ENCODE data around the gene HOXB1.
"Not testable (repeated sequence)": the region's sequence is repeated elsewhere in the genome, so short reads cannot be mapped to it uniquely, and the experiment has no call there.

The HOXB1 gene

GRCh38 chr17:48509708-48510107 lies 21.1 kb downstream of the HOXB1 start:
- not testable (repeated sequence) for H3K27me3 ChIP-seq (ENCODE audit: low read depth, low read length); H3K36me3 ChIP-seq (ENCODE audit: control insufficient read depth in 1 of 2, insufficient read depth in 2 of 2, low read length in 2 of 2); H3K4me3 ChIP-seq (ENCODE audit: low read depth in 1 of 2, low read length in 2 of 2); H3K9me3 ChIP-seq (ENCODE audit: control insufficient read depth in 1 of 2, low read length in 2 of 2); H3K27ac ChIP-seq (ENCODE audit: low read length)
- H3K4me1 ChIP-seq (ENCODE audit: control insufficient read depth in 1 of 2, insufficient read depth in 2 of 2, low read length in 2 of 2): peaks cover 0 to 13% of the 10 kb centered on the region in 2 donors

DNA sequence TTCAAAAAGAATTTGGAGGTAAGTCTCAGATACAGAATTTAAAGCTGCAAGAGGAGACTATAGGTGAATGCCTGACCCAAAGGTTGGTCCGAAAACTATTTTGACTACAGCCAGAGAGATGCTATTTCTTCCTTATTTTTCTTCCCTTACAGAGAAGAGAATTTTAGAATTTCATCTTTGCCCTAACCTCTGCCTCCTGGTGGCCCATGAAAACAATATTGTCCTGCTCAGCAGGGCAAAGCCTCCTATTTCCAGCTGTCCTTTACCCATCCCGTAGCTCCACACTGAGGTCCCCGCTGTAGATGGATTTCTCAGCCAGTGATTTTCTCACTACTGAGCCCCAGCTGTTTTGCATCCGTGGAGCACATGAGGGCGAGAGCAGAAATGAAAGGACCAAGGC lies 24.6 kb downstream of the HOXB1 start:
- Histone ChIP-seq H3K27ac (ENCODE audit: low read length) (peak overlapping the region; percentile 32), H3K27me3 (ENCODE audit: low read depth, low read length) (no peaks in the 10 kb centered on the region), H3K36me3 (ENCODE audit: control insufficient read depth in 1 of 2, insufficient read depth in 2 of 2, low read length in 2 of 2) (no peaks in the 10 kb centered on the region), H3K9me3 (ENCODE audit: control insufficient read depth in 1 of 2, low read length in 2 of 2) (no peaks in the 10 kb centered on the region), H3K4me1 (ENCODE audit: control insufficient read depth in 1 of 2, insufficient read depth in 2 of 2, low read length in 2 of 2) (peaks cover 0 to 37% of the 10 kb centered on the region in 2 donors), H3K4me3 (ENCODE audit: low read depth in 1 of 2, low read length in 2 of 2) (no peak overlapping the region)

DNA sequence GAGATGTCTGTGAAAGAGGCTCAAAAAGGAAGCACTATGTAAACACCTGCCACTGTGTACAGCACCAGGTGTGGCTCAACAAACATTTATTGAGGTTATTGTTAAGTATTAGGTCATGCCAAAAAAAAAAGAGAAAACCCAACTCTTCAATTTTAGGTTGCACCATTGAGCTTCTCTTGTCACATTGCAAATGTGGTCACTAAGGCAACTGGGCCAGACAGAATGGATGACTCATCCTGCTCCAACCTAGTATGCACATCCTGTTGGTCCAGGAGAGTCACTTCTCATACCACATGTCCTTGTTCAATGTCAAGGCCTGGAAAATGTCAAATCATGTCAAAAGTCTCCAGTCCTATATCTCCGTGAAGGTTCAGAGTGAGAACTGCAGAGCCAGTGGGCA lies 25.0 kb downstream of the HOXB1 start:
- H3K4me1 ChIP-seq (ENCODE audit: control insufficient read depth in 1 of 2, insufficient read depth in 2 of 2, low read length in 2 of 2): peaks cover 0 to 42% of the 10 kb centered on the region in 2 donors
- peak overlapping the region; percentile 32 for H3K27ac ChIP-seq (ENCODE audit: low read length)
- no peak overlapping the region for H3K4me3 ChIP-seq (ENCODE audit: low read depth in 1 of 2, low read length in 2 of 2)
- no peaks in the 10 kb centered on the region for H3K9me3 ChIP-seq (ENCODE audit: control insufficient read depth in 1 of 2, low read length in 2 of 2)
- no peaks in the 10 kb centered on the region for H3K36me3 ChIP-seq (ENCODE audit: control insufficient read depth in 1 of 2, insufficient read depth in 2 of 2, low read length in 2 of 2)
- no peaks in the 10 kb centered on the region for H3K27me3 ChIP-seq (ENCODE audit: low read depth, low read length)

DNA sequence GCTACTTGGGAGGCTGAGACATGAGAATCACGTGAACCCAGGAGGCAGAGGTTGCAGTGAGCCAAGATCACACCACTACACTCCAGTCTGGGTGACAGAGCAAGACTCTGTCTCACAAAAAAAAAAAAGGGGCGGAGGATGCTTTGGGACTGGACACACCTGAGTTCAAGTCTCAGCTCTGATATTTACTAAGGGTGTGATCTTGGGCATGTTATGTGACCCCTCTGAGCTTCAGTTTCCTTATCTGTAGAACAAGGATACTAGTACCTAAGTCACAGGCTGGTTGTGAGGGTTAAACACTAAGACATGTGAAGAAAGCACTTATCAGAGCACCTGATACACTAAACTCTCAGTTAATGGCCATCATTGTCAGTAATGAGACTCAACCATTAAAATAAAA lies 25.9 kb downstream of the HOXB1 start:
- Histone ChIP-seq H3K27me3 (ENCODE audit: low read depth, low read length) (no peaks in the 10 kb centered on the region), H3K4me1 (ENCODE audit: control insufficient read depth in 1 of 2, insufficient read depth in 2 of 2, low read length in 2 of 2) (peaks cover 4 to 43% of the 10 kb centered on the region in 2 donors)

GRCh38 chr17:48503747-48504146 lies 27.1 kb downstream of the HOXB1 start:
- H3K4me1 ChIP-seq (ENCODE audit: control insufficient read depth in 1 of 2, insufficient read depth in 2 of 2, low read length in 2 of 2): peaks cover 4 to 43% of the 10 kb centered on the region in 2 donors
- no peak overlapping the region for H3K4me3 ChIP-seq (ENCODE audit: low read depth in 1 of 2, low read length in 2 of 2)
- H3K27me3 ChIP-seq (ENCODE audit: low read depth, low read length): no peaks in the 10 kb centered on the region
- peak overlapping the region; percentile 32 for H3K27ac ChIP-seq (ENCODE audit: low read length)
- H3K9me3 ChIP-seq (ENCODE audit: control insufficient read depth in 1 of 2, low read length in 2 of 2): no peaks in the 10 kb centered on the region
- no peaks in the 10 kb centered on the region for H3K36me3 ChIP-seq (ENCODE audit: control insufficient read depth in 1 of 2, insufficient read depth in 2 of 2, low read length in 2 of 2)

More for the DNA sequence above, 25.9 kb downstream of the HOXB1 start:
- no peak overlapping the region for H3K4me3 ChIP-seq (ENCODE audit: low read depth in 1 of 2, low read length in 2 of 2)
- H3K36me3 ChIP-seq (ENCODE audit: control insufficient read depth in 1 of 2, insufficient read depth in 2 of 2, low read length in 2 of 2): no peaks in the 10 kb centered on the region
- H3K9me3 ChIP-seq (ENCODE audit: control insufficient read depth in 1 of 2, low read length in 2 of 2): no peaks in the 10 kb centered on the region
- no peak overlapping the region for H3K27ac ChIP-seq (ENCODE audit: low read length)

DNA sequence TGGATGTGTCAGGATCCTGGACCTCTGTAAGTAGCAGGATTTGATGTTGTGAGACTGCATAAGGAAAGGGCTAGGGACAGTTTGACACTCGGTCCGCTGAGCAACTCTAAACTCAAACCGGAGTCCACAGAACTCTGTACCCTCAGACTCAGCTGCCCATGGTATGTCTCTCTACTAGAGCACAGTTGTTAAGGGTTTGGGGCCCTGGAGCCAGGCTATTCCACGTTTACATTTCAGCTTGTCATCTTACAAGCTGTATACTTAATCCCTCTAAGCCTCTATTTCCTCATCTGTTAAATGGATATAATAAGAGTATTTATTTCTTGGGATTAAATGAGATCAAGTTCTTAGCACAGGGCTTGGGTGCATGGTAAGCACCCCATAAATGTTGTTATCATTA lies 27.9 kb downstream of the HOXB1 start:
- Histone ChIP-seq H3K27ac (ENCODE audit: low read length) (peak overlapping the region; percentile 35), H3K27me3 (ENCODE audit: low read depth, low read length) (no peaks in the 10 kb centered on the region), H3K9me3 (ENCODE audit: control insufficient read depth in 1 of 2, low read length in 2 of 2) (no peaks in the 10 kb centered on the region), H3K4me3 (ENCODE audit: low read depth in 1 of 2, low read length in 2 of 2) (no peak overlapping the region), H3K36me3 (ENCODE audit: control insufficient read depth in 1 of 2, insufficient read depth in 2 of 2, low read length in 2 of 2) (no peaks in the 10 kb centered on the region), H3K4me1 (ENCODE audit: control insufficient read depth in 1 of 2, insufficient read depth in 2 of 2, low read length in 2 of 2) (peaks cover 4 to 50% of the 10 kb centered on the region in 2 donors)

DNA sequence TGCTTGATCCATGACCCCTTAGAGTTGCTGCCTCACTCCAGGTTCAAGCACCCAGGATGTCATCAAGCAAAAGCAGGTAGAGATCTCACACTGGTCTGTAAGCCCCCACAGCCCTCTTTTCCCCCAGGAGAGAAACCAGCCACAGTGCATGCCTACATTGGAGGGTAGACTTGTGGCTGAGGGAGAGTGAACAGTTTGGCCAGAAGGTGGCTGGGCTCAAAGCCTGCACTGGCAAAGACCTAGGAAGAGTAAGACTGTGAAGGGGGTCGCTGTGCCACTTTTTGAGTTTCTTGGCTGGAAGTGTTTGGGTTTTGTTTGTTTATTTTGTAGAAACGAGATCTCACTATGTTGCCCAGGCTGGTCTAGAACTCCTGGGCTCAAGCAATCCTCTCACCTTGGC lies 28.5 kb downstream of the HOXB1 start:
- Histone ChIP-seq H3K27ac (ENCODE audit: low read length) (no peak overlapping the region), H3K4me1 (ENCODE audit: control insufficient read depth in 1 of 2, insufficient read depth in 2 of 2, low read length in 2 of 2) (peaks cover 4 to 50% of the 10 kb centered on the region in 2 donors), H3K27me3 (ENCODE audit: low read depth, low read length) (no peaks in the 10 kb centered on the region), H3K4me3 (ENCODE audit: low read depth in 1 of 2, low read length in 2 of 2) (no peak overlapping the region), H3K9me3 (ENCODE audit: control insufficient read depth in 1 of 2, low read length in 2 of 2) (no peaks in the 10 kb centered on the region), H3K36me3 (ENCODE audit: control insufficient read depth in 1 of 2, insufficient read depth in 2 of 2, low read length in 2 of 2) (no peaks in the 10 kb centered on the region)

- Histone ChIP-seq H3K27ac (ENCODE audit: low read length) (peak overlapping the region; percentile 47), H3K9me3 (ENCODE audit: control insufficient read depth in 1 of 2, low read length in 2 of 2) (no peaks in the 10 kb centered on the region), H3K27me3 (ENCODE audit: low read depth, low read length) (no peaks in the 10 kb centered on the region), H3K4me1 (ENCODE audit: control insufficient read depth in 1 of 2, insufficient read depth in 2 of 2, low read length in 2 of 2) (peaks cover 4 to 46% of the 10 kb centered on the region in 2 donors), H3K4me3 (ENCODE audit: low read depth in 1 of 2, low read length in 2 of 2) (no peak overlapping the region), H3K36me3 (ENCODE audit: control insufficient read depth in 1 of 2, insufficient read depth in 2 of 2, low read length in 2 of 2) (no peaks in the 10 kb centered on the region)
These were observed 30.1 kb downstream of the HOXB1 start for GRCh38 chr17:48500435-48501426.

DNA sequence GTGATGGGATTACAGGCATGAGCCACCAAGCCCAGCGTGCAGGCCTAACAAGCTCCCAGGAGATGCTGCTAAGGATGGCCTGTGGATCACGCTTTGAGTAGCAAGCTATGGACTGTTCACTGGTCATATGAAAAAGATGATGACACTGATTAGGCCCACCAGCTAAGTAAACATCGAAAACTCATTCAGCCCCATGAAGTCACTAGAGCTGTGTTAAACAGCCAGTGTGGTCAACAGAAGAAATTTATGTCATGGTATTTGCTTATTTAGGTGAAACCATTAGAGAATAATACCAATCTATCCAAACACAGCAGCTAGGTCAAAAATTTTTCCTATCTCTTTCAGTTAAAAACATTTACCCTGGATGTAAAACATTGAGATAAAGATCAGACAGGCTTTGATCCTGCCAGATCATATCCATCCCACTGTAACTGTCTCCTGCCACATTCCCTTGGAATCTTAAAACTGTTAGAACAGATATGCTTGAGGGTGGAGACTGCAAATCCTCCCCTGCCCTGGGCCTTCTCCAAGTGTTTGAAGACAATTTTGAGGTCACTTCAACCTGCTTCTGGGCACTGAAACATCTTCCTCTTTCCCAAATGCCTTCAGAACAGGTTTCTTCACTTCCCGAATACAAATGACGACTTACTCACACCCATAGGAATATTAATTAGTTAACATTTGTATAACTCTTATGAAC lies 30.9 kb downstream of the HOXB1 start:
- H3K27me3 ChIP-seq (ENCODE audit: low read depth, low read length): no peaks in the 10 kb centered on the region
- H3K27ac ChIP-seq (ENCODE audit: low read length): peak overlapping the region; percentile 47
- no peak overlapping the region for H3K4me3 ChIP-seq (ENCODE audit: low read depth in 1 of 2, low read length in 2 of 2)
- H3K9me3 ChIP-seq (ENCODE audit: control insufficient read depth in 1 of 2, low read length in 2 of 2): no peaks in the 10 kb centered on the region
- peaks cover 4 to 37% of the 10 kb centered on the region in 2 donors for H3K4me1 ChIP-seq (ENCODE audit: control insufficient read depth in 1 of 2, insufficient read depth in 2 of 2, low read length in 2 of 2)
- H3K36me3 ChIP-seq (ENCODE audit: control insufficient read depth in 1 of 2, insufficient read depth in 2 of 2, low read length in 2 of 2): no peaks in the 10 kb centered on the region

DNA sequence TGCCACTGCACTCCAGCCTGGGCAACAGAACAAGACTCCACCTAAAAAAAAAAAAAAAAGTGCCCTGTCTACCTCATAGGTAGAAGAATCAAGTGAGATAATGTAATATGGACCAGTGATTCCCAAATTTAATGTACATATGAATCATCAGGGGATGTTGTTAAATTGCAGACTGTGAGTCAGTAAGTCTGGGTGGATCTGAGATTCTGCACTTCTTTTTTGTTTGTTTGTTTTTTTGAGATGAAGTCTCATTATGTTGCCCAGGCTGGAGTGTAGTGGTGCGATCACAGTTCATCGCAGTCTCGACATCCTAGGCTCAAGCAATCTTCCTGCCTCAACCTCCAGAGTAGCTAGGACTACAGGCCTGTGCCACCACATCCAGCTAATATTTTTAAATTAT lies 31.6 kb downstream of the HOXB1 start:
- no peaks in the 10 kb centered on the region for H3K36me3 ChIP-seq (ENCODE audit: control insufficient read depth in 1 of 2, insufficient read depth in 2 of 2, low read length in 2 of 2)
- no peak overlapping the region for H3K4me3 ChIP-seq (ENCODE audit: low read depth in 1 of 2, low read length in 2 of 2)
- H3K9me3 ChIP-seq (ENCODE audit: control insufficient read depth in 1 of 2, low read length in 2 of 2): no peaks in the 10 kb centered on the region
- no peaks in the 10 kb centered on the region for H3K27me3 ChIP-seq (ENCODE audit: low read depth, low read length)
- H3K27ac ChIP-seq (ENCODE audit: low read length): no peak overlapping the region
- peaks cover 5 to 36% of the 10 kb centered on the region in 2 donors for H3K4me1 ChIP-seq (ENCODE audit: control insufficient read depth in 1 of 2, insufficient read depth in 2 of 2, low read length in 2 of 2)

DNA sequence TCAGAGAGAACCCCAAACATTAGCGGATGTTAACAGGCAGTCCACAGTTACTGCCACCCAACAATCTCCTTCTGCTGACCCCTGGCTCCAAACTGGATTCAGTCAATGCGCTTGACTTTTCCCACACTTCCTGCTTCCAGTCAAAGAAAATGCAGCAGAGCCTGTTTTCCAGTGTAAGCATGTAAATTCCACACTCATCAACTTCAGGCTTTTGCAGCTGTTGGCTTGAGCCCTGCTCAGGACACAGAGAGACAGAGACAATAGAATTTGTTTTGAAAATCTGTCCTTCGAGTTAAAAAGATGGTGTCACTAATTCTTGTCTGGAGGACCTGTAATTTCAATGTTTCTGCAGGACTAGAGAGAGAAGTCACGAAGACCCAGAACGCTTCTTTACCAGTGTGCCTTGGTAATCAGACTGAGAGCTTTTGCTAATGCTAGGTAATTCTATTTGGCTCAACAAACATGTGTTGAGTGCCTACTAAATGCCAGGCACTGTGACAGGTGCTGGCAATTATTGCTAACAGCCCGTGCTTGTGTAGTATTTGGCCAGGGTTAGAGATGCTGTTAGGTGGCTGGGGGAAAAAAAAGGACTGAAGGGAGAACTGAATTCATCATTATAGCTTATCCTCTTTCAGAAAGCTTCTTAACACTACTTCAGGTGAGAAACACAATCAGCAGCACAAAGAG lies 32.5 kb downstream of the HOXB1 start:
- Histone ChIP-seq H3K36me3 (ENCODE audit: control insufficient read depth in 1 of 2, insufficient read depth in 2 of 2, low read length in 2 of 2) (no peaks in the 10 kb centered on the region), H3K27me3 (ENCODE audit: low read depth, low read length) (no peaks in the 10 kb centered on the region), H3K4me3 (ENCODE audit: low read depth in 1 of 2, low read length in 2 of 2) (no peak overlapping the region), H3K9me3 (ENCODE audit: control insufficient read depth in 1 of 2, low read length in 2 of 2) (no peaks in the 10 kb centered on the region), H3K4me1 (ENCODE audit: control insufficient read depth in 1 of 2, insufficient read depth in 2 of 2, low read length in 2 of 2) (peaks cover 7 to 32% of the 10 kb centered on the region in 2 donors), H3K27ac (ENCODE audit: low read length) (no peak overlapping the region)
